Measurements from ENCODE around the gene IFT81. TPM values are rescaled to one million over a fixed set of nuclear protein-coding genes. Genes with fewer than 3 reads are reported as not detected.

The IFT81 gene
- total and polyA plus RNA-seq, 2 of the 13 experiments (the other 11 are each of a cell fraction or from before 2014, with no cell fraction given), result 4.2 to 13.0 TPM

GRCh38 chr12:110111476-110112334 is 12.5 kb upstream of the IFT81 start (continued):
- TF ChIP-seq, protein P1, sequence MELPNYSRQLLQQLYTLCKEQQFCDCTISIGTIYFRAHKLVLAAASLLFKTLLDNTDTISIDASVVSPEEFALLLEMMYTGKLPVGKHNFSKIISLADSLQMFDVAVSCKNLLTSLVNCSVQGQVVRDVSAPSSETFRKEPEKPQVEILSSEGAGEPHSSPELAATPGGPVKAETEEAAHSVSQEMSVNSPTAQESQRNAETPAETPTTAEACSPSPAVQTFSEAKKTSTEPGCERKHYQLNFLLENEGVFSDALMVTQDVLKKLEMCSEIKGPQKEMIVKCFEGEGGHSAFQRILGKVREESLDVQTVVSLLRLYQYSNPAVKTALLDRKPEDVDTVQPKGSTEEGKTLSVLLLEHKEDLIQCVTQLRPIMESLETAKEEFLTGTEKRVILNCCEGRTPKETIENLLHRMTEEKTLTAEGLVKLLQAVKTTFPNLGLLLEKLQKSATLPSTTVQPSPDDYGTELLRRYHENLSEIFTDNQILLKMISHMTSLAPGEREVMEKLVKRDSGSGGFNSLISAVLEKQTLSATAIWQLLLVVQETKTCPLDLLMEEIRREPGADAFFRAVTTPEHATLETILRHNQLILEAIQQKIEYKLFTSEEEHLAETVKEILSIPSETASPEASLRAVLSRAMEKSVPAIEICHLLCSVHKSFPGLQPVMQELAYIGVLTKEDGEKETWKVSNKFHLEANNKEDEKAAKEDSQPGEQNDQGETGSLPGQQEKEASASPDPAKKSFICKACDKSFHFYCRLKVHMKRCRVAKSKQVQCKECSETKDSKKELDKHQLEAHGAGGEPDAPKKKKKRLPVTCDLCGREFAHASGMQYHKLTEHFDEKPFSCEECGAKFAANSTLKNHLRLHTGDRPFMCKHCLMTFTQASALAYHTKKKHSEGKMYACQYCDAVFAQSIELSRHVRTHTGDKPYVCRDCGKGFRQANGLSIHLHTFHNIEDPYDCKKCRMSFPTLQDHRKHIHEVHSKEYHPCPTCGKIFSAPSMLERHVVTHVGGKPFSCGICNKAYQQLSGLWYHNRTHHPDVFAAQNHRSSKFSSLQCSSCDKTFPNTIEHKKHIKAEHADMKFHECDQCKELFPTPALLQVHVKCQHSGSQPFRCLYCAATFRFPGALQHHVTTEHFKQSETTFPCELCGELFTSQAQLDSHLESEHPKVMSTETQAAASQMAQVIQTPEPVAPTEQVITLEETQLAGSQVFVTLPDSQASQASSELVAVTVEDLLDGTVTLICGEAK (IDR thresholded peaks at IDR 0.05), result no peak
- TF ChIP-seq, protein P1 (CRISPR knock-in tag; IDR thresholded peaks at IDR 0.05), result peak; percentile 69; the same call in 1 of the 2 replicates
- TF ChIP-seq E2F5 (CRISPR knock-in tag; conservative IDR thresholded peaks at IDR 0.05), result no peak
- TF ChIP-seq, protein P2, sequence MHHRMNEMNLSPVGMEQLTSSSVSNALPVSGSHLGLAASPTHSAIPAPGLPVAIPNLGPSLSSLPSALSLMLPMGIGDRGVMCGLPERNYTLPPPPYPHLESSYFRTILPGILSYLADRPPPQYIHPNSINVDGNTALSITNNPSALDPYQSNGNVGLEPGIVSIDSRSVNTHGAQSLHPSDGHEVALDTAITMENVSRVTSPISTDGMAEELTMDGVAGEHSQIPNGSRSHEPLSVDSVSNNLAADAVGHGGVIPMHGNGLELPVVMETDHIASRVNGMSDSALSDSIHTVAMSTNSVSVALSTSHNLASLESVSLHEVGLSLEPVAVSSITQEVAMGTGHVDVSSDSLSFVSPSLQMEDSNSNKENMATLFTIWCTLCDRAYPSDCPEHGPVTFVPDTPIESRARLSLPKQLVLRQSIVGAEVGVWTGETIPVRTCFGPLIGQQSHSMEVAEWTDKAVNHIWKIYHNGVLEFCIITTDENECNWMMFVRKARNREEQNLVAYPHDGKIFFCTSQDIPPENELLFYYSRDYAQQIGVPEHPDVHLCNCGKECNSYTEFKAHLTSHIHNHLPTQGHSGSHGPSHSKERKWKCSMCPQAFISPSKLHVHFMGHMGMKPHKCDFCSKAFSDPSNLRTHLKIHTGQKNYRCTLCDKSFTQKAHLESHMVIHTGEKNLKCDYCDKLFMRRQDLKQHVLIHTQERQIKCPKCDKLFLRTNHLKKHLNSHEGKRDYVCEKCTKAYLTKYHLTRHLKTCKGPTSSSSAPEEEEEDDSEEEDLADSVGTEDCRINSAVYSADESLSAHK (CRISPR knock-in tag; IDR thresholded peaks at IDR 0.05; ENCODE audit: borderline replicate concordance), result no peak
- TF ChIP-seq KDM2A (CRISPR knock-in tag; IDR thresholded peaks at IDR 0.05; ENCODE audit: borderline replicate concordance, low read depth), result no peak
- no peak for TF ChIP-seq FOXC1 (CRISPR knock-in tag; IDR thresholded peaks at IDR 0.05; ENCODE audit: borderline replicate concordance)

All from HepG2 (cell line).